ENCODE data around the gene EPHA8.

The EPHA8 gene

DNA sequence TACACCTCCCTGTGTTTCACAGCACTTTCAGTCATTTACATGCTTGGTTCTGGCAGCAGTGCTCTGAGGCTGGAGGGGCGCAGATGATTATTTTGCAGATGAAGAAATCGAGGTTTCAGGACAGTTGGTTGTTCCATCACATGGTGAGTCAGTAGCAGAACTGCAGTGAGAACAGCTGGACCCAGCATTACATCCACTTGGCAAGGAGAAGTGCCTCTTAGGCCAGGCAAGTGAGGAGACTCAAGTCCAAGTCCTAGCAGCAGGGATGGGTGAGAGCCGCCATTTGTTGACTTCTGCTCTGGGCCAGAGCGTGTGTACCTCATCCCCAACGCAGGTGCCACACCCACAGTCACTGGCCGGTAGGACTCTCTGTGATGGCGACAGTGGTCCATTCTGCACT, 26.8 kb upstream of the EPHA8 start:
- no peak for DNase-seq (ENCODE audit: low read depth, low spot score)

DNA sequence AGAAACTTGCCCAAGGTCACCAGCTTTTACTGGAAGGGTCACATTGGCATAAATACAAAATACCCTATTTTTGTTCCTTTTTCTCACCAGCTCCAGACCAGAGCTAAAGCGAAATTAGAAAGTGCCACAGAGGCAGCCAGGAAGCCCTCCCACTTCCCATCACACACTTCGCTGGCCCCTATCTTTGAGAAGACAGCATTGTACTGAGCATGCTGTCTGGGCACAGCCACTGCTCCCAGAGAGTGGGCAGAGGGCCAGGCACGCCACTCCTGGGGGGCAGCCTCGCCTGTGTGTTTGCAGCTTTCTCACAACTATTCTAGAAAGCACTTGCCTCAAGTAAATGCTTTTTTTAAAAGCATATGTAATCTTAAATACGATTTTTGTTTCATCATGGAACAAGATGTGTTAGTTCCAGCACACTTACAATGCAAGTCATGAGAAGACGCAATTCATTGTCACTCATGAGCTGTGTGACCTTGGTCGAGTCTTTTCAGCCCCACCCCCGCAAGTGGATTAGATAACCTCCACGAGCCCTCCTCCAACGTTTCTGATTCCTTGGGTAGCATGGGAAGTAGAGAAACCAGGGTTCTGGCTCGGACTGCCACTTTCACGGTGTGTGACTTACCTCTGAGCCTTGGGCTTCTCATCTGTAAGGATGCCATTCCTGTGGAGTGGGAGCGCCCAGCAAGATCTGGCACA, 25.7 kb upstream of the EPHA8 start:
- no peak for DNase-seq (ENCODE audit: low read depth, low spot score)

GRCh38 chr1:22539510-22540118, 23.7 kb upstream of the EPHA8 start:
- DNase-seq (ENCODE audit: low read depth, low spot score), result no peak

GRCh38 chr1:22540337-22540736, 23.0 kb upstream of the EPHA8 start:
- no peak for DNase-seq (ENCODE audit: low read depth, low spot score)

DNA sequence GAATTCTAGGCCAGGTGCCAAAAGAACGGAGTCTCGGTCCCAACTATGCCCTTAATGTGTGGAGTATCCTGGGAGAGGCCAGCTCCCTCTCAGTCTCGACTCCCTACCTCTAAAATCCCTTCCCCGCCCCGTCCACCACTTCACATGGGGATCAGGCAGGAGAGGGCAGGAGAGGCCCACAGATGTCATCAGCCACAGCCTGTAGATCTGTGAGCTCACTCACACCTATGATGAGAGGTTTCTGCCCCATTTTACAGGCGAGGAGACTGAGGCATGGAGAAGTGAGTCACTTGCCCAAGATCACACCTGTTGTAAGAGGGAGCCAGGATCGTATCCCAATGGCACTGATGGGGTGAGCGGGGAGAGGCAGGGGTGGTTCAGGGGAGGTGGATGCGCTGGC, 20.4 kb upstream of the EPHA8 start:
- DNase-seq (ENCODE audit: low read depth, low spot score), result no peak

DNA sequence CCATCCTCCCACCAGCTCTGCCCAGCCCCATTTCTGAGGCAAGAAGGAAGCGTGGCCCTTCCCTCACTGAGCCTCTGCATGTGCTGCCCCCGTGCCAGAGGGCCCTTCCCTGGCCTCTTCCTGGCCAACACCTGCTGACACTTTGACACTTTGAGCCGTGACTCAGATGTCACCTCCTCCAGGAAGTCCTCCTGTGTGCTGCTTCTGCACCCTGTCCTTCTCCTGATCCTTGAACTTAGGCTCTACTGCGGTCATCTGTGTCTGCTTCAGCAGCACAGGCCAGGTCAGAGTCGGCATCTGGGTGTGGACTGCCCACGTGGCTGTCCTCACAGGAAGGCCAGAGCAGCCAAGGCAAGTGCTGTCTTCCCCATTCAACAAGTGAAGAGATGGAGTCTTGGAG, 19.6 kb upstream of the EPHA8 start:
- DNase-seq (ENCODE audit: low read depth, low spot score), result no peak

DNA sequence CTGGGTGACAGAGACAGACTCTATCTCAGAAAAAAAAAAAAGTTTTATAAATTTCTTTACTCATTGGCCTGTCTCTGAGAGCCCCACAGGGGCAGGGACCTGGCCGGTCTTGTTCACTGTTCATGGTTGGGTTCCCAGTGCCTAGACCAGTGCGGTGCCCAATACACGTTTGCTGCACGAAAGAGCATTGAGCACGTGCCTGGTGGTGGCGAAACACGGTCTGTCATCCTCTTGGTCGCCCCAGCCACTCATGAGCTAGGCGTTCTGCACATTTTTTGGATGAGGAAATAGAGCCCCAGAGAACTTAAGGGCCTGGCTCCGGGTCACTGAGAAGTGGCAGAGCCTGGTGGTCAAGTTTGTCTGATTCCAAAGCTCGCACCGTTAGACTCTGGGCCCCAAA, 18.7 kb upstream of the EPHA8 start:
- DNase-seq (ENCODE audit: low read depth, low spot score), result no peak

GRCh38 chr1:22545141-22545540, 18.1 kb upstream of the EPHA8 start:
- no peak for DNase-seq (ENCODE audit: low read depth, low spot score)

- DNase-seq (ENCODE audit: low read depth, low spot score), result no peak
Observed at GRCh38 chr1:22547186-22547817, 16.0 kb upstream of the EPHA8 start.

DNA sequence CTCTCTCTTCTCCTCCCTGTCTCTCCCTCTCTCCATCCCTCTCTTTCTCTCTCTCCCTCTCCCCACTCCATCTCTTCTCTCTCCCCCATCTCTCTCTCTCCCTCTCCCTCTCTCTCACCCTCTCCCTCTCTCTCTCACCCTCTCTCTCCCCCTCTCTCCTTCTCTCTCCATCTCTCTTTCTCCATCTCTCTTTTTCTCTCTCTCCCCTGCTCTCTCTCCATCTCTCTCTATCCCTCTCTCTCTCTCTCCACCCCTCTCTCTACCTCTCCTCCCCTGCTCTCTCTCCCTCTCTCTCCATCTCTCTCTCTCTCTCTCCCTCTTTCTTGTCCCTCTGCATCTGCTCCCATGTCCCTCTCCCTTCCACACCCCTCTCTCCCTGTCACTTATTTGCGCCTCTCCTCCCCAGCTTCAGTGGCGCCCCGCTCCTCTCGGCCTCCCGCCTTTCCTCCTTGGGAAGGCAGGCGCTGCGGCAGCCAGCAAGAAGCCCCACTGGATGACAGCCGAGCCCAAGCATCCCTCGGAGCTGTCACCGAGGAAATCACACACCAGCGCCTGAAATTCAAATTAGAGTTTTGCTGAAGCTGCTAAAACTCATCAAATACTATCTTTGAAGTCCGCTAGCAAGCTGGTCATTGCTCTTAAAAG, 15.3 kb upstream of the EPHA8 start:
- no peak for DNase-seq (ENCODE audit: low read depth, low spot score)

DNA sequence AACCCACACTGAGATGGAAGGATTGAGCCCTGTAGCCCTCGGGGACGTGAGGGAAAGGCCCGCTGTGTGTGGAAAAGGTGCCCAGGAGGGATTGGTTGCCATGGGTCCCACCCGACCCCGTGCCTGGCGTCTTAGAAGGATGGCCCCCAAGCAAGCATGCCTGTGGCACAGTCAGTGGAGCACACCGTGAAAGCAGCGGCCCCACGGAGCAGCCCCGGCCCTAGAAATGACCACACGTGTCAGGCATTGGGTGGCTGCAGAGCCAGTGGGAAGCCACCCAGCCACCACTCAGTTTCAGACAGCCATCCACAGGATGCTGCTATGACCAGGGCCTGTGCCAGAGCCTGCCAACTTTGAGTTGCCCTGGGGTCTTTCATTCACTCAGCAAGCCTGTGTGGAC, 13.3 kb upstream of the EPHA8 start:
- DNase-seq (ENCODE audit: low read depth, low spot score), result no peak

DNA sequence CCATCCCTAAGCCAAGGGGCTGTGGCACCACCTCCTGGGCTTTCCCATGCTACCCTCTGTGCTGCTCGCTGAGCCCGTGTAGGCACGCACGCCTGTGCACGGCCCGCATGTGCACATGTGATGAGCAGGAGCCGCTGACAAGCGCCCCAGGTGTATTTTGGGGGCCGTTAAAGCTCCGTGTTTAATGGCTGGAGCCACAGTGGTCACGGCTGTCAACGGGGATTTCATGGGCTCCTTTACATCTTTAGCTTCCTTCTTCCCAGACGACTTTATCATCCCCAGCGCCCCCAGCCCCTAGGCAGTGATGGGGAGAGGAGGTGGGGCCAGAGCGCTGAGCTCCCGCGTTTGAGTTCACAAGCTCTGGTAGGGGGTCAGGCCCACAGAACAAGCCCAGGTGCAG, 11.7 kb upstream of the EPHA8 start:
- DNase-seq (ENCODE audit: low read depth, low spot score), result no peak

DNA sequence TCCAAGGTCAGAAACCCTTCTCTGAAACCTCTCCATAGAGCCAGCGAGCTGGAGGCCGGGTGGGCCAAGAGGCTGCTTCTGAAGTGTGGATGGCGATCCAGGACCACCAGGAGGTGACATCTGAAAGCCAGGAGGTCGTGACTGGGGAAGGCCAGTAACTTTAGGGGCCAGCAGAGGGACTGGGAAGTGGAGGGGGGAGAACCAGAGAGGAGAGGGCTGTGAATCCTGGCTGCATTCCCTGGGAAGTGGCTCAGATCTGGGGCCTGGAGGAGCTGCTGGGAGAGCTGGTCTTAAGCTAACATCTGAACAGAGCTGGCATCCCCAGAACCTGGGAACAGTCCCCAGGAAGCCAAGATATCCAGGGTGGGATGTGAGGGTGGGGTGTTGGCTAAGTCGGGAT, 11.3 kb upstream of the EPHA8 start:
- no peak for DNase-seq (ENCODE audit: low read depth, low spot score)

DNA sequence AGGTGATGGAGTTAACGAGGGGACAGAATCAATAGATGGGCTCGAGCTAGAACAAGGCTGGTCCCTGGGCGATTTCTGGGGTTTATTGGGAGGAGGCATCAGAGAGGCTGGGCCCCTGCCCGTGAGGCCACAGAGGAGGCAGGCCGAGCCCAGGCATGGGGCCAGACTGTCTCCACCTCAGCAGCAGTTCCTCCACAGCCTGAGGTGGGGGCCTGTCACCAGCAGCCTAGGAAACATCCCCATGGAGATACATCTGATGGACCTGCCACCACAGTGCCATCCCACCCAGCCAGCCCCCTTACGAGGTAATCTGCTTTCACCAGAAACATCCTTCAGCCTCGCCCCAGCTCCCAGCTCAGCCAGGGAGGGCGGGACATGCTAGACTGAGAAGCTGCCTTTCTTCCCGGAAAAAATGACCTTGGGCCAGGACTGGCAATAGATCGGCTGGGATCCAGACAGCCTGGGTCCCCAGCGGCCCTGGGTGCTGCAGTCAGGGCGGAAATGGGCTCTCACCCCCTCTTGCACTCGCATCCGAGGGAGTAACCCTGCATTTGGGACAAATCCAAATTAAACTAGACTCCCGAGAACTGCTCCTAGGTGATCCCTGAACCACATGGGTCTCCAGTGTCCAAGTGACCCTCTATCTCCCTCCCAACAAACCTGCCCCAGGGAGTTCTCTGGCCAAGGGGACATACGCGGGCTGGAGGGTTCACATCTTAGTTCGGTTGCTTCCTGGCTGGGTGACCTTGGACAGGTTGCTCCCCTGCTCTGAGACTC, 10.0 kb upstream of the EPHA8 start:
- DNase-seq (ENCODE audit: low read depth, low spot score), result no peak

GRCh38 chr1:22553991-22554522, 9.2 kb upstream of the EPHA8 start:
- DNase-seq (ENCODE audit: low read depth, low spot score), result no peak

GRCh38 chr1:22555371-22555656, 8.0 kb upstream of the EPHA8 start:
- no peak for DNase-seq (ENCODE audit: low read depth, low spot score)

- no peak for DNase-seq (ENCODE audit: low read depth, low spot score)
Observed at GRCh38 chr1:22556391-22557104, 6.7 kb upstream of the EPHA8 start.

- no peak for DNase-seq (ENCODE audit: low read depth, low spot score)
Observed at GRCh38 chr1:22557341-22557950, 5.8 kb upstream of the EPHA8 start.

DNA sequence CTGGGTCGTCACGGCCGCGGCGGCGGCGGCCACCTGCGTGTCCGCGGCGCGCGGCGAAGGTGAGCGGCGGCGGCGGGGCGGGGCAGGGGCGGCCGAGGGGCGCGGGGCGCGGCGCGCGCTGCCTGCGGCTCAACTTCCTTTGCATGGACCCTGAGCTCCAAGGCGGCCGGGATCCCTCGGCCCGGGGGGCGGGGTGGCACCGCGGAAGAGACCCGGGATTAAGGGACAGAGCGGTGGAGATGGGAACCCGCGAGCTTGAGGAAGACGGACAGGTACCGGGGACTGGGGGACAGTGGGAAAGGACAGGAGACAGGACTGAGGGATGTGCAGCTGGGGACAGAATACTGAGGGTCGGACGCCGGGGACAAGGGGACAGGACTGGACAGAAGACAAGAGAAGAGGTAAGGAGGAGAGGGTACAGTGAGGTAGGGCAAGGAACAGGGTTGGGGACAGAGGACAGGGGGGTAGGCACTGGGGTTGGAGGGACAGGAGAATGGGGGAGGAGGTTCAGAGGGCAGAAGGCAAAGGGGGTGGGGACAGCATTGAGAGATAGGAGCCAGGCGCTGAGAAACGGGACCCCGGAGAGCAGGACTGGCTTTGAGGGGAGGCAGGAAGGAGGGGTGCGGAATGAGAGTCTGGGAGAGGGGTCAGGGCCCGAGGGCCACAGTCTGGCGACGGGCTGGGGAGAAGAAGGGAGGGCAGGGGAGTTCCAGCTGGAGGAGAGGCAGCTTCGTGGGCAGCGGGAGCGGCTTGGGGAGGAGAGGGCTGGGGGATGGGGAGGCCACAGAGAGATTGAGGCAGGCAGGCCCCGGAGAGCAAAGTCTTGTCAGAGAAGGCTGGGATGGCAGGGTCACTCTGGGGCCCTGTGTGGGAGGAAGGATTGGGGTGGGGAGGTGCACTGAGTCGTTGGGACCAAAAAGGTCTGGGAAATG, 648 bp downstream of the EPHA8 start:
- DNase-seq (ENCODE audit: low read depth, low spot score), result no peak

DNA sequence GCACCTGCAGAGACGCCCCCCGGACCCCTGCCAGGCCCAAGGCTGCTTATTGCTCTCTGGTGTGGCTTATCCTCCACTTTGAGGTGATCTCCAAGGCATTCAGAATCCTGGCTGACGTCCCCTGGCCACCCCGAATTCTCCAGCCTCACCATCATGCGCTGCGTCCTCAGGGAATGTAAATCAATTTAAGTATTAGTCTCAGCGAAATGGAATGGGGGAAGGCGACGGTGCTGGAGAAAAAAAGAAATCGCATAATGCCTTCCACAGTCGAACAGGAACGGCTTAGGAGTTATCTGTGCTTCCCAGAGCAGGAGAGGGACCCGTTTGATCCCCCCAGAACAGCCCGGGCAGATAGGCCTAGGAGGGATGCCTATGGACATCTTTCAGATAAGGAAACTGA, 2.9 kb downstream of the EPHA8 start:
- DNase-seq (ENCODE audit: low read depth, low spot score), result no peak
